Neural cell (in vitro differentiated cells): ENCODE data around the gene TRAF3. TPM values are rescaled to one million over a fixed set of nuclear protein-coding genes. Genes with fewer than 3 reads are reported as not detected.

Experiments used
- H2AFZ ChIP-seq: fragments of 200-600, 300-800 bp; sonication (generic), shearing (Covaris generic); 2 replicates; pipeline ENCODE4 v1.6.0; 2014; ENCODE audit warnings: low read depth, mild to moderate bottlenecking, antibody characterized with exemption, low read length, moderate library complexity
- H3F3A ChIP-seq: fragments of 200-600 bp; shearing (Covaris generic); 2 replicates; pipeline ENCODE4 v1.6.1; 2016; ENCODE audit warnings: mild to moderate bottlenecking, moderate library complexity, mixed read lengths, antibody characterized with exemption, low read length; ENCODE audit not compliant: insufficient read depth, poor library complexity, severe bottlenecking
- H3K27ac ChIP-seq: fragments of 200-600, 300-800 bp; sonication (generic), shearing (Covaris generic); 2 replicates; pipeline ENCODE4 v1.5.1; 2014; ENCODE audit warnings: mild to moderate bottlenecking, low read length, moderate library complexity
- H3K27me3 ChIP-seq: fragments of 300-800, 200-600 bp; sonication (generic), shearing (Covaris generic); 2 replicates; pipeline ENCODE4 v1.6.0; 2014; ENCODE audit warnings: mild to moderate bottlenecking, low read depth, low read length, moderate library complexity; ENCODE audit not compliant: insufficient read depth
- H3K36me3 ChIP-seq: fragments of 300-800, 200-600 bp; sonication (generic), shearing (Covaris generic); 2 replicates; pipeline ENCODE4 v1.5.1; 2014; ENCODE audit warnings: mild to moderate bottlenecking, antibody characterized with exemption, low read length, moderate library complexity; ENCODE audit not compliant: insufficient read depth
- H3K4me2 ChIP-seq: fragments of 300-800, 200-600 bp; sonication (generic), shearing (Covaris generic); 2 replicates; pipeline ENCODE4 v1.6.0; 2014; ENCODE audit warnings: mild to moderate bottlenecking, low read length
- H3K4me3 ChIP-seq: fragments of 300-800, 200-600 bp; sonication (generic), shearing (Covaris generic); 2 replicates; pipeline ENCODE4 v1.5.1; 2014; ENCODE audit warnings: mild to moderate bottlenecking, low read length, moderate library complexity
- H3K79me2 ChIP-seq: fragments of 200-600 bp; shearing (Covaris generic); replicated peaks from 2 replicates; pipeline ENCODE4 v1.6.0; 2014; ENCODE audit warnings: mild to moderate bottlenecking, low read length, moderate library complexity; ENCODE audit not compliant: insufficient read depth
- H3K9ac ChIP-seq: fragments of 300-800, 200-600 bp; sonication (generic), shearing (Covaris generic); 2 replicates; pipeline ENCODE4 v1.6.1; 2016; ENCODE audit warnings: mild to moderate bottlenecking, low read length, mixed read lengths
- H3K9me2 ChIP-seq: fragments of 200-600 bp; shearing (Covaris generic); 2 replicates; pipeline ENCODE4 v1.6.1; 2016; ENCODE audit warnings: mild to moderate bottlenecking, low read length, mixed read lengths; ENCODE audit not compliant: insufficient read depth
- H3K9me3 ChIP-seq: fragments of 200-600, 300-800 bp; sonication (generic), shearing (Covaris generic); 2 replicates; pipeline ENCODE4 v1.6.1; 2016; ENCODE audit warnings: mild to moderate bottlenecking, mixed run types, low read length, moderate library complexity, mixed read lengths
- H4K20me1 ChIP-seq: fragments of 200-600 bp; shearing (Covaris generic); 2 replicates; pipeline ENCODE4 v1.6.1; 2016; ENCODE audit warnings: mild to moderate bottlenecking, mixed run types; ENCODE audit not compliant: insufficient read depth
- EP300 ChIP-seq: fragments of 450-650 bp; conservative IDR thresholded peaks from 2 replicates; pipeline ENCODE4 v1.6.1; 2014; ENCODE audit warnings: antibody characterized with exemption, mild to moderate bottlenecking, moderate library complexity; ENCODE audit not compliant: poor library complexity, severe bottlenecking
- EZH2 ChIP-seq: fragments of 200-600, 300-800 bp; shearing (Covaris generic), sonication (generic); IDR thresholded peaks from 2 replicates; pipeline ENCODE4 v1.6.1; 2014; ENCODE audit warnings: antibody characterized with exemption, low read length, borderline replicate concordance, mild to moderate bottlenecking; ENCODE audit not compliant: insufficient read depth, poor library complexity, severe bottlenecking
- MXI1 ChIP-seq: fragments of 450-650 bp; conservative IDR thresholded peaks from 2 replicates; pipeline ENCODE4 v1.6.1; 2014; ENCODE audit warnings: antibody characterized with exemption, mild to moderate bottlenecking; ENCODE audit not compliant: poor library complexity, severe bottlenecking
- POLR2AphosphoS5 ChIP-seq: IDR thresholded peaks from 2 replicates; pipeline ENCODE4 v1.6.1; 2012
- RAD21 ChIP-seq: fragments of 450-650 bp; conservative IDR thresholded peaks from 2 replicates; pipeline ENCODE4 v1.6.1; 2014; ENCODE audit warnings: antibody characterized with exemption, mild to moderate bottlenecking, moderate library complexity
- SMC3 ChIP-seq: fragments of 450-650 bp; conservative IDR thresholded peaks from 2 replicates; pipeline ENCODE4 v1.6.1; 2014; ENCODE audit warnings: antibody characterized with exemption, mild to moderate bottlenecking, moderate library complexity; ENCODE audit not compliant: poor library complexity
- TAF1 ChIP-seq: IDR thresholded peaks from 2 replicates; pipeline ENCODE4 v1.6.1; 2012; ENCODE audit warnings: low read depth
- polyA plus RNA-seq: library from polyadenylated mRNA; depleted of rRNA; stranded (reverse); fragments of >200 nt; gene quantifications from 2 replicates; pipeline ENCODE4 v1.2.3, GENCODE V29; 2014
- TF ChIP-seq, protein P1 (sequence below): fragments of 450-650 bp; IDR thresholded peaks from 2 replicates; pipeline ENCODE4 v1.5.1; 2014; ENCODE audit warnings: antibody characterized with exemption, mild to moderate bottlenecking, moderate library complexity; ENCODE audit not compliant: poor library complexity, severe bottlenecking
- TF ChIP-seq, protein P2 (sequence below): IDR thresholded peaks from 2 replicates; pipeline ENCODE4 v1.6.1; 2012; ENCODE audit warnings: borderline replicate concordance

TRAF3 gene
- polyA plus RNA-seq, 1 donor from 2014 or later = 13.3 TPM

DNA sequence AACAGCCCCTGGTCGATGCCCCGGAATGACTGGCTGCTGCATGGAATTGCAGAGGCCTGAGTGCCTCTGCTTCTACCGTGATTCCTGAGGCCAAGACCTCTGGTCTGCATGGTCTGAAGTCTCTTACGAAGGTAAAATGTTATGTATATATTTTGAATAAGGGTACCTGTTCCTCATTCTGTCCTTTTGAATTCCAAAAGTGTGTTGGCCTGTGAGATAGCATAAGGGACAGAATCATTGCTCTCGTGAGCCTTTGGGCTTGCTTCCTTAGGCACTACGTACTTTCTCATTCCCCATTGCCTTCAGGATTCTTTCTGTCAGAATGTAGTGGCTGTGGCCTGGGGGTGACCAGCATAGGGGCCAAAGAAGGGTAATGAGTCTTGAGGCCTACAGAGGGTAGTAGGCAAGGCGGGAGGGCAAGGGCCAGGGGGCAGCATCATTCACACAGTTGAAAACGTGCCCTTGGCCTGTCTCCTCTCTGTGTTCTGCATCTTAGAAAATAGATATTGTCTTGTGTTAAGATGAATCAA is 19.5 kb downstream of the TRAF3 start:
- no peaks in the 10 kb centered on the region for H3K36me3 ChIP-seq
- H3K27me3 ChIP-seq = no peaks in the 10 kb centered on the region
- no peaks in the 10 kb centered on the region for H3K9me3 ChIP-seq
- no peak overlapping the region for H2AFZ ChIP-seq
- no peaks in the 10 kb centered on the region for H3K9me2 ChIP-seq
- no peak overlapping the region for H3K4me2 ChIP-seq
- TF ChIP-seq EZH2 = no peak
- no peak overlapping the region for H3K9ac ChIP-seq
- no peak overlapping the region for H3K27ac ChIP-seq
- no peaks in the 10 kb centered on the region for H3K79me2 ChIP-seq
- H3K4me3 ChIP-seq = no peak overlapping the region
- no peaks in the 10 kb centered on the region for H3F3A ChIP-seq
- H4K20me1 ChIP-seq = no peaks in the 10 kb centered on the region

DNA sequence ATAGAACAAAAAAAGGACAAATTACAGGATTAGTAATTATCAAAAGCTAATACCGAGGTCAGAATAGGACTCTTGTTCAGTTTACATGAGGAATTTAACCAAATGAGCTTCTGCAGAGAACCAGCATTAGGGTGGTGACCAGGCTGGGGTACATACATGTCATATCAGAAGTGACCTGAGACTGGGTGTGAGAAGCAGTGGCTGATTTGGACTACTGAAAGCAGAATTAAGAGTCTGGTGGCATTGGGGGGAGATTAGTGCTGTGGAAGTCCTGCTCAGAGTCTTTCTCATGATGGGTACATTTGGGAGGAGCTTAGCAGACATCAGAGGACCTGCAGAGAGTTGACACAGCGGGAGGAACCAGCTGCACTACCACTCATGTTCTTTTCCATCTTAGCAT is 21.7 kb downstream of the TRAF3 start:
- no peaks in the 10 kb centered on the region for H4K20me1 ChIP-seq
- no peaks in the 10 kb centered on the region for H3K27me3 ChIP-seq
- H3K36me3 ChIP-seq = no peaks in the 10 kb centered on the region
- H3K9ac ChIP-seq = no peak overlapping the region
- H3F3A ChIP-seq = no peaks in the 10 kb centered on the region
- H2AFZ ChIP-seq = no peak overlapping the region
- no peak overlapping the region for H3K4me2 ChIP-seq
- H3K27ac ChIP-seq = no peak overlapping the region
- H3K4me3 ChIP-seq = no peak overlapping the region
- TF ChIP-seq POLR2AphosphoS5 (no peak), MXI1 (no peak), SMC3 (no peak), EZH2 (no peak)
- TF ChIP-seq, protein P1, sequence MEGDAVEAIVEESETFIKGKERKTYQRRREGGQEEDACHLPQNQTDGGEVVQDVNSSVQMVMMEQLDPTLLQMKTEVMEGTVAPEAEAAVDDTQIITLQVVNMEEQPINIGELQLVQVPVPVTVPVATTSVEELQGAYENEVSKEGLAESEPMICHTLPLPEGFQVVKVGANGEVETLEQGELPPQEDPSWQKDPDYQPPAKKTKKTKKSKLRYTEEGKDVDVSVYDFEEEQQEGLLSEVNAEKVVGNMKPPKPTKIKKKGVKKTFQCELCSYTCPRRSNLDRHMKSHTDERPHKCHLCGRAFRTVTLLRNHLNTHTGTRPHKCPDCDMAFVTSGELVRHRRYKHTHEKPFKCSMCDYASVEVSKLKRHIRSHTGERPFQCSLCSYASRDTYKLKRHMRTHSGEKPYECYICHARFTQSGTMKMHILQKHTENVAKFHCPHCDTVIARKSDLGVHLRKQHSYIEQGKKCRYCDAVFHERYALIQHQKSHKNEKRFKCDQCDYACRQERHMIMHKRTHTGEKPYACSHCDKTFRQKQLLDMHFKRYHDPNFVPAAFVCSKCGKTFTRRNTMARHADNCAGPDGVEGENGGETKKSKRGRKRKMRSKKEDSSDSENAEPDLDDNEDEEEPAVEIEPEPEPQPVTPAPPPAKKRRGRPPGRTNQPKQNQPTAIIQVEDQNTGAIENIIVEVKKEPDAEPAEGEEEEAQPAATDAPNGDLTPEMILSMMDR = no peak
- no peaks in the 10 kb centered on the region for H3K9me3 ChIP-seq
- H3K9me2 ChIP-seq = no peaks in the 10 kb centered on the region
- no peaks in the 10 kb centered on the region for H3K79me2 ChIP-seq

DNA sequence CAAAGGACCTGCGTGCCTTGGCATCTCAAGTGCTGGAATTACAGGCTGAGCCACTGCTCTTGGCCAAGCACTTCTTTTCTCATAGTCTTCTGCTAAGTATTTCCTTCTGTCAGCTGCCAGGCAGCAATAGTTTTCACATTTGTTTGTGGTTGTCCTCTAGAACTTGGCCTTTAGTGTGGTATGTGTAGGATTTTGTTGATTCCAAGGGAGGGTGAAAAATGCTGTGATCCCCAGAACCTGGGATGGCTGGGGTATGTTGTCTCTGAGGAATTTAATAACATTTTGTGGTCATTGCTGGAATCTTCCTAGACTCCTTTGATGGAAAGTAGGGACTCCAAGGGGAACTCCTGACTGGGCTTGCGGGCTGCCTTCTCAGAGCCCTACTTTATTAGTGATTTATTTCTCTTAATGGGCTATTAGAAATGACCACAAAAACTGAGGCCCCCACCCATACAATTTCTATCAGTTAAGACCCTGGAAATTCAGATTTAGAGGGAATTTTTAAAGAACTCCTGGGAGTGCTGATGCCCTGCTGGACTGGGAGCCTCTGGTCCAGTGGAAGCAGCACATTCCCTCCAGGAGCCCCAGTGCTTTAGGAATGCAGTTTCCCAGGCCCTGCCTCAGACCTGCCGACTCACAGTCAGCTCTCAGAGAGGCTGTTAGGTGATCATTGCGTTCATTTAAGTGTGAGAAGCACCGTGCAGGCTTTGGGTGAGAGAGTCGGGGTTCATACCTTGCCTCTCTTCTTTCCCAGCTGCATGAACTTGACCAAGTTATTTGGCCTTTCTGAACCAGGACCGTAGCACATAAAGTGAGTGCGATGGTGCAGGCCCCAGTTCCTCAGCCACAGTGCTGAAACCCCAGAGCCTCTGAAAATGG is 22.7 kb downstream of the TRAF3 start:
- no peak overlapping the region for H3K9ac ChIP-seq
- H3K4me2 ChIP-seq = no peak overlapping the region

More for the DNA sequence above, 22.7 kb downstream of the TRAF3 start:
- no peak overlapping the region for H2AFZ ChIP-seq
- no peaks in the 10 kb centered on the region for H3K9me3 ChIP-seq
- no peak overlapping the region for H3K4me3 ChIP-seq
- H3K79me2 ChIP-seq = no peaks in the 10 kb centered on the region
- H4K20me1 ChIP-seq = no peaks in the 10 kb centered on the region
- no peak overlapping the region for H3K27ac ChIP-seq
- no peak for TF ChIP-seq POLR2AphosphoS5
- no peak for TF ChIP-seq EP300
- TF ChIP-seq MXI1 = no peak
- TF ChIP-seq TAF1 = no peak
- no peak for TF ChIP-seq SMC3
- no peak for TF ChIP-seq EZH2
- TF ChIP-seq, protein P1 = no peak
- no peak for TF ChIP-seq RAD21
- TF ChIP-seq, protein P2, sequence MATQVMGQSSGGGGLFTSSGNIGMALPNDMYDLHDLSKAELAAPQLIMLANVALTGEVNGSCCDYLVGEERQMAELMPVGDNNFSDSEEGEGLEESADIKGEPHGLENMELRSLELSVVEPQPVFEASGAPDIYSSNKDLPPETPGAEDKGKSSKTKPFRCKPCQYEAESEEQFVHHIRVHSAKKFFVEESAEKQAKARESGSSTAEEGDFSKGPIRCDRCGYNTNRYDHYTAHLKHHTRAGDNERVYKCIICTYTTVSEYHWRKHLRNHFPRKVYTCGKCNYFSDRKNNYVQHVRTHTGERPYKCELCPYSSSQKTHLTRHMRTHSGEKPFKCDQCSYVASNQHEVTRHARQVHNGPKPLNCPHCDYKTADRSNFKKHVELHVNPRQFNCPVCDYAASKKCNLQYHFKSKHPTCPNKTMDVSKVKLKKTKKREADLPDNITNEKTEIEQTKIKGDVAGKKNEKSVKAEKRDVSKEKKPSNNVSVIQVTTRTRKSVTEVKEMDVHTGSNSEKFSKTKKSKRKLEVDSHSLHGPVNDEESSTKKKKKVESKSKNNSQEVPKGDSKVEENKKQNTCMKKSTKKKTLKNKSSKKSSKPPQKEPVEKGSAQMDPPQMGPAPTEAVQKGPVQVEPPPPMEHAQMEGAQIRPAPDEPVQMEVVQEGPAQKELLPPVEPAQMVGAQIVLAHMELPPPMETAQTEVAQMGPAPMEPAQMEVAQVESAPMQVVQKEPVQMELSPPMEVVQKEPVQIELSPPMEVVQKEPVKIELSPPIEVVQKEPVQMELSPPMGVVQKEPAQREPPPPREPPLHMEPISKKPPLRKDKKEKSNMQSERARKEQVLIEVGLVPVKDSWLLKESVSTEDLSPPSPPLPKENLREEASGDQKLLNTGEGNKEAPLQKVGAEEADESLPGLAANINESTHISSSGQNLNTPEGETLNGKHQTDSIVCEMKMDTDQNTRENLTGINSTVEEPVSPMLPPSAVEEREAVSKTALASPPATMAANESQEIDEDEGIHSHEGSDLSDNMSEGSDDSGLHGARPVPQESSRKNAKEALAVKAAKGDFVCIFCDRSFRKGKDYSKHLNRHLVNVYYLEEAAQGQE = no peak
- H3K36me3 ChIP-seq = no peaks in the 10 kb centered on the region
- no peaks in the 10 kb centered on the region for H3K9me2 ChIP-seq
- no peaks in the 10 kb centered on the region for H3K27me3 ChIP-seq
- no peaks in the 10 kb centered on the region for H3F3A ChIP-seq
